Measurements from ENCODE around the gene ST6GALNAC4.

ST6GALNAC4 gene

GRCh38 chr9:127931092-127931881 is 14.4 kb upstream of the ST6GALNAC4 start:
- peak overlapping the region; percentile 56 for H3K4me3 ChIP-seq (ENCODE audit: low read depth, low read length)
- DNase-seq (ENCODE audit: low read depth), result peak; percentile 74

DNA sequence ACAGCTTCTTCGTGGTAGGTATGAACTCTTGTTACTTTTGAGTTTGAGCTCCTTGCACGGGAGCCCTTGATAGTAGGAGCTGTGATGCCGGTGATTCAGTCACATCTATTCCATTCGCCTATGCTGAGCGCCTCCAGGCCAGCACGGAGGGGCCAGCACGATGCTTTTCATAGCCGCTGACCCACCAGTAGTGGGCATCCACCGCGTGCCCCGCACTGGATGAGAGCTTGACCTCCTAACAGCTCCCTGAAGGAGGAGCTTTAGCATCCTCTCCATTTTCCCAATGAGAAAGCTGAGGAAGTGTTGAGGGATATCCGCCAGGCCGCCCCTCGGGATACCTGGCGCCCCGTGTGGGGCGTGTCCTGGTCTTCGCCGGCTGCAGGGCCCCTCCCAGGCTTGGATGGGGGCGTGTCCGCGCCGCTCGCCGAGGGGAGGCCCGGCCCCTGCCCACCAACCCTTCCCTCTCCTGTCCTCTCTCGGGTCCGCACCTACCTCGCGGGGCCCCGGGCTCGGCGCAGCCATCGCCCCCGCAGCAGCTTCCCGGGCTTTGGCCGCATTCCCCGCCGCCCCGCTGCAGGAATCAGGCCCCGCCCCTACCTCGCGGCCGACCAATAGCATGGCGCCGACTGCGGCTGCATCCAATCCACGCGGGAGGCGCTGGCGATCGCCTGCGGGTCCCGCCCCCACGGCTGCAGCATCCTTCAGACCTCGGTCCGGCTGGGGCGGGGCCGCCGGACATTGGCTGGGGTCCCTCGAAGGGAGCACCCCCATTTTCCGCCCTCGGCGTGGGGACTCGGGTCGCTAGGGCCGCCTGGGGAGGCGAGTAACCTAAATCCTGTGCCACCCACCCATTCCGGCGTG is 13.6 kb upstream of the ST6GALNAC4 start, which contains the start of gene PIP5KL1:
Gene PIP5KL1, minus strand, starts transcription at position 547 of the 861 bp plus-strand sequence. Its CDS starts 25 bp downstream, at position 522.
- peak; percentile 63 for DNase-seq (ENCODE audit: low read depth)
- peak within 1 kb of the TSS; percentile 56 for H3K4me3 ChIP-seq (ENCODE audit: low read depth, low read length)

DNA sequence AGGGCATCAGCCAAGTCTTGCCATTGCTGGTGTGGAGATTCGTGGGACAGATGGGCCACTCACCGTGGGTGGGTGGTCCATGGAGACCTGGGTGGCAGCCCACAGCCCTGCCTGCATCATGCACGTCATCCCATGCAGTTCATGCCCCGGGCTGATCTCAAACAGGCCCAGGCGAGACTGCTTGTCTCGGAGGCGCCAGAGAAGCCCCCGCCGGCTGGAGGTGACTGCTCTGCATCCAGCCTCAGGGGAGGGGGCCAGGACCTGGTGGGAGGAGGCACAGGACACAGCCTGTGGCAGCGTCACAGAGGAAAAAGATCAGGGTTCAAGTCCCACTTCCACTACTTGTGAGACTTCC is 12.8 kb upstream of the ST6GALNAC4 start:
- no peak overlapping the region for H3K4me3 ChIP-seq (ENCODE audit: low read depth, low read length)

GRCh38 chr9:127928676-127929624 is 12.1 kb upstream of the ST6GALNAC4 start:
- DNase-seq (ENCODE audit: low read depth), result no peak
- H3K4me3 ChIP-seq (ENCODE audit: low read depth, low read length), result no peak overlapping the region

More for the DNA sequence above, 12.8 kb upstream of the ST6GALNAC4 start:
- no peak for DNase-seq (ENCODE audit: low read depth)

DNA sequence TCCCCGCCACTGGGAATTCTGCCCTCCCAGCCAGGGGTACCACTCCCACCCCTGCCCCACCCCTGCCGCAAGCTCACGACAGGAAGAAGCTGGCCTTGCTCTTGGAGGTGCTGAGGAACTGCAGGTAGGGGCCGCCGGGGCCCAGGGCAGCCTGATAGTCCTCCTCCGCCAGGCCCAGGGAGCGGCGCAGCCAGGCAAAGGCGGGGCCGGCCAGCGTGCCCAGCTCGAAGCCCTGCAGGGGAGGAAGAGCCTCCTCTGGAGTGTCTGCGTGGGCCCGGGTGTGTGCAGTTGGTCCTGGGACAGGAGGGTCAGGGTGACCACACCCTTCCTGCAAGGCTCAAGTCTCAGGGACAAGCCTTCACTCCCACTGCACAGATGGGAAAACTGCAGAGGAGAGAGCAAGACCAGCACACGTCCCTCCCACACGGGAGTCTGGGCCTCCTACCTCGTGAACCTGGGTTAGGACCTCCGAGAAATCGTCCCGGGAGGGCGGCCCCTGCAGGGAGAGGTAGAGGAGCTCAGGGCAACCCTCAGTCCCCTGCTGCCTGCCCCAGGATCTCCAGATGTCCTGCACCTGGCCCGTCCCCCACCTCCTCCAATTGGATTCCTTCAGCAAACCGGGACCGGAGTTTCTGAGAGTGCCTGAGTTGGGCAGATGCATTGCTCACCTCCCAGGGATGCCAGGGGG is 11.3 kb upstream of the ST6GALNAC4 start:
- no peak overlapping the region for H3K4me3 ChIP-seq (ENCODE audit: low read depth, low read length)
- no peak for DNase-seq (ENCODE audit: low read depth)

GRCh38 chr9:127927201-127927987 is 10.6 kb upstream of the ST6GALNAC4 start:
- peak overlapping the region; percentile 30 for H3K4me3 ChIP-seq (ENCODE audit: low read depth, low read length)

GRCh38 chr9:127926906-127927200 is 10.0 kb upstream of the ST6GALNAC4 start:
- peak overlapping the region; percentile 30 for H3K4me3 ChIP-seq (ENCODE audit: low read depth, low read length)
- no peak for DNase-seq (ENCODE audit: low read depth)

More at GRCh38 chr9:127927201-127927987, 10.6 kb upstream of the ST6GALNAC4 start:
- no peak for DNase-seq (ENCODE audit: low read depth)

- no peak for DNase-seq (ENCODE audit: low read depth)
- H3K4me3 ChIP-seq (ENCODE audit: low read depth, low read length), result peak overlapping the region; percentile 30
These were observed 9.4 kb upstream of the ST6GALNAC4 start for GRCh38 chr9:127925959-127926905.

GRCh38 chr9:127924736-127925444 is 8.0 kb upstream of the ST6GALNAC4 start:
- DNase-seq (ENCODE audit: low read depth), result no peak
- no peak overlapping the region for H3K4me3 ChIP-seq (ENCODE audit: low read depth, low read length)

GRCh38 chr9:127923771-127924170 is 6.9 kb upstream of the ST6GALNAC4 start:
- DNase-seq (ENCODE audit: low read depth), result peak; percentile 99
- no peak overlapping the region for H3K4me3 ChIP-seq (ENCODE audit: low read depth, low read length)

GRCh38 chr9:127923046-127923445 is 6.2 kb upstream of the ST6GALNAC4 start:
- H3K4me3 ChIP-seq (ENCODE audit: low read depth, low read length), result no peak overlapping the region
- no peak for DNase-seq (ENCODE audit: low read depth)

DNA sequence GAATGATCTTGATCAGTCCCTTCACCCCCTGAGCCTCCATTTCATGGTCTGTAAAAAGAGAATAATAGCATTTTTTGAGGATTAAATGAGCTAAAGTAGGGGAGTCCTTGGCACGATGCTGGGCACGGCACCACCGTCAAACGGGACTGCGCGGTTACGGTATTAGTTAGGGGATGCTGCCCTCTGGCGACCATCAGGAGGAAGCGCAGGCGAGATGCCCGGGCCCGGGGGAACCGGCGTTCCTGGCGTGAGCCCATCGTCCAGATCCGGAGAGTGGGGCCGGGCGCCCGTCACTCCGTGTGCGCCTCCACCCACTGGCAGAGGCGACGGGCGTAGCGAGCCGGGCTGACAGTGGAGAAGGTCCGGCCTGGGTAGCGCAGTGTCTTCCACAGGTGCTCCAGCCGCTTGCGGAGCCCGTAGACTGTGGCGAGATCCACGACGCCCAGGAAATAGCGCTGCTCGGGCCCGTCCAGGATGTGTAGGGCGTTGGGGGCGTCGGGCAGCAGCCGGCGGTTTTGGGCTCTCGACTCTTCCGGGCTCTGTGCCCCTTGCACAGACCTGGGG is 4.8 kb upstream of the ST6GALNAC4 start:
- no peak for DNase-seq (ENCODE audit: low read depth)
- H3K4me3 ChIP-seq (ENCODE audit: low read depth, low read length), result peak overlapping the region; percentile 5

DNA sequence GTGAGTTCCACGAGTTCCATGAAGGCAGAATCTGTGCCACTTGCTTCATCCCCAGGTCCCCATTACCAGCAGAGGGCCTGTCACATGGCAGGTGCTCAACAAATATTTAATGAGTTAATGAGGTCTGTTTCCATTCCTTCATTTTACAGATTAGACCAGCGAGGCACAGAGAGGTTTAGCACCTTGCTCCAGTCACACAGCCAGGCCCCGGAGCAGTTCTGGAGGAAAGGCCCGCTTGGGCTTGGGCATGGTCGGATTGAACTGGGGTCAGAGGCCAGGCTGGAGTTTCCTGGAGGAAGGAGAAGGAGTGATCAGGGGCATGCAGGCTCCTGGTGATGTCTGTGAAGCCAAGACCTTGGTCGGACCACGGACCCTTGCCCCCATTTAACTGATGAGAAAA is 4.0 kb upstream of the ST6GALNAC4 start:
- no peak for DNase-seq (ENCODE audit: low read depth)

GRCh38 chr9:127919253-127919815 is 2.5 kb upstream of the ST6GALNAC4 start:
- DNase-seq (ENCODE audit: low read depth), result peak; percentile 98
- H3K4me3 ChIP-seq (ENCODE audit: low read depth, low read length), result no peak overlapping the region

More for the DNA sequence above, 4.0 kb upstream of the ST6GALNAC4 start:
- H3K4me3 ChIP-seq (ENCODE audit: low read depth, low read length), result no peak overlapping the region

DNA sequence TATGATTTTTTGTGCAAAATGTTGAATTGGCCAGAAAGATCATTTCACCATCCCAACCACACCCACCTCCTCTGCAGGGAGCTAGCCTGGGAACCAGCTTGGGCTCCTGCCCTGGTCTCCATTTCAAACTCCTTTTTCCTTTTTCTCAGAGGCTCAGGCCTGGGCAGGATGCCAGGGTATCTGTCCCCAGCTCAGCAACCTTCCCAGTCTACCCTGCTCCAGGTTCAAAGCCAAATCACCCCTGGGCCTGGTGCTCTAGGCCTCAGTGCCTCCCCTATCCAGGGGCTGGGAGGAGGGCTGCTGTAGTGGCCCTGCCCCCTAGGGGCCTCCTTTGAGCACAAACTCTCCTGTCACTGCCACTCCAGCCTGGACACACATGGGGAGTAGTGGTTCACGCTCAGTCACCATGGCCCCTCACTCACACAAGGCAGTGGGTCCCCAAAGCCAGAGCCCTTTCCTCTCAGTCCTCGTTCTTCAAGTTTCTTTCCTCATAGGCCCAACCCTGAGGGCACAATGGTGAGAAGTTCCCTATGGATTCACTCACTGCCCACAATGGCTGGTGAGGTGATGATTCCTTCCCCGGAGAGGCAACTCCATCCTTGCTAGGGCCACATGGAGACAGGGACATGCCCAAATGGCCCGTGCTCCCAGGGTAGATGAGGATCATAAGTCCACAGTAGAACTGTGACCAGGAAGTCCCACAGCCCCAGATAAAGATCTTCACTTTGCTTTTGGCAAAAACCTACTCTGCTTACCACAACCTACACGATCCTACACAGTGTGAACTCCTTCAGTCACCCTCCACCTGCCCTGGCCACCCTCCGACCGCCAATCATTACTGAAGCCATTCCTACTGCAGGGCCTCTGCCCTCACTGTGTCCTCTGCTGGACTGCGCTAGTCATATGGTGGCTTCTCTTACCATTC is 1.6 kb upstream of the ST6GALNAC4 start:
- H3K4me3 ChIP-seq (ENCODE audit: low read depth, low read length), result no peak overlapping the region
- DNase-seq (ENCODE audit: low read depth), result no peak
